GM10248 (cell line): ENCODE data around the gene MEIKIN.

Experiments
- CTCF ChIA-PET: fragments of 300-600 bp; sonication (Branson Sonifier 250); formaldehyde crosslinking; extraction: SDS; loops from one replicate; lab custom pipeline; 2021; ENCODE audit warnings: antibody characterized with exemption; lab: Yijun Ruan, JAX
- POLR2A ChIA-PET: fragments of 350-650 bp; sonication (Branson Sonifier 250); formaldehyde crosslinking; extraction: SDS; loops from one replicate; lab custom pipeline; 2020; ENCODE audit warnings: antibody characterized with exemption; lab: Yijun Ruan, JAX
- DNase-seq: peaks from one replicate; pipeline ENCODE4 v3.0.0; 2012; ENCODE audit errors: extremely low spot score
- CTCF ChIP-seq: IDR thresholded peaks from 2 replicates; pipeline ENCODE4 v1.5.1; 2012; ENCODE audit warnings: mild to moderate bottlenecking, low read depth; ENCODE audit errors: extremely low read depth, missing control alignments, control extremely low read depth

The MEIKIN gene

GRCh38 chr5:131792896-131793295, 152.6 kb downstream of the MEIKIN start:
- TF ChIP-seq CTCF, result no peak
- ChIA-PET CTCF (no interaction called here), POLR2A (no interaction called here)
- no peak for DNase-seq

- no peak for TF ChIP-seq CTCF
- POLR2A ChIA-PET, result no interaction called here
- no peak for DNase-seq
- CTCF ChIA-PET, result no interaction called here
Measured at GRCh38 chr5:131791866-131792265, 153.6 kb downstream of the MEIKIN start.

- no peak for TF ChIP-seq CTCF
- no peak for DNase-seq
- ChIA-PET POLR2A (interaction anchor here (0.7 kb wide), 2 partner anchors 125 to 268 kb away, joined by 3 to 6 read pairs; no protein-coding TSS in a partner anchor), CTCF (interaction anchor here (1.3 to 1.6 kb wide), 2 partner anchors 16 kb away, joined by 3 read pairs; no protein-coding TSS in a partner anchor)
Measured at GRCh38 chr5:131790550-131790949, 154.9 kb downstream of the MEIKIN start.

GRCh38 chr5:131789765-131790164, 155.7 kb downstream of the MEIKIN start:
- TF ChIP-seq CTCF, result no peak
- POLR2A ChIA-PET, result no interaction called here
- CTCF ChIA-PET, result interaction anchor here (1.3 to 1.6 kb wide), 2 partner anchors 16 to 17 kb away, joined by 3 read pairs; no protein-coding TSS in a partner anchor
- no peak for DNase-seq

GRCh38 chr5:131787736-131788135, 157.7 kb downstream of the MEIKIN start:
- no peak for TF ChIP-seq CTCF
- no peak for DNase-seq
- ChIA-PET CTCF (interaction anchor here (0.7 to 2.1 kb wide), 2 partner anchors 15 to 148 kb away, joined by 3 to 7 read pairs; no protein-coding TSS in a partner anchor), POLR2A (interaction anchor here (1.2 kb wide), 1 partner anchor 9 kb away, joined by 4 read pairs; the partner anchor contains the start of gene FNIP1)

GRCh38 chr5:131786900-131787692, 158.4 kb downstream of the MEIKIN start:
- POLR2A ChIA-PET, result interaction anchor here (1.2 kb wide), 1 partner anchor 10 kb away, joined by 4 read pairs; the partner anchor contains the start of gene FNIP1
- no peak for DNase-seq
- CTCF ChIA-PET, result interaction anchor here (0.7 to 2.1 kb wide), 2 partner anchors 14 to 147 kb away, joined by 3 to 7 read pairs; no protein-coding TSS in a partner anchor
- TF ChIP-seq CTCF, result no peak
